Testis (tissue), 5 donors: ENCODE measurements around the gene HEPACAM2. TPM values are rescaled to one million over a fixed set of nuclear protein-coding genes. Genes with fewer than 3 reads are reported as not detected.

Experiments used
- DNase-seq: peaks from one replicate; pipeline ENCODE4 v3.0.0-alpha.2; 2019
- H3K27ac ChIP-seq, 2 donors: fragments of 200-600 bp; sonication (generic); one replicate each; pipeline ENCODE4 v1.5.1; 2019
- H3K27me3 ChIP-seq: fragments of 200-600 bp; sonication (generic); one replicate; pipeline ENCODE4 v1.5.1; 2019
- H3K36me3 ChIP-seq: fragments of 200-600 bp; sonication (generic); one replicate; pipeline ENCODE4 v1.5.1; 2017; ENCODE audit warnings: low read depth; ENCODE audit errors: missing control alignments
- H3K4me1 ChIP-seq: fragments of 200-600 bp; sonication (generic); one replicate; pipeline ENCODE4 v1.5.1; 2019
- H3K4me3 ChIP-seq, 2 donors: fragments of 200-600 bp; sonication (generic); one replicate each; pipeline ENCODE4 v1.5.1; 2017 to 2019
- H3K9me3 ChIP-seq: fragments of 200-600 bp; sonication (generic); one replicate; pipeline ENCODE4 v1.5.1; 2017
- POLR2A ChIP-seq: fragments of 450-650 bp; IDR thresholded peaks from one replicate; pipeline ENCODE4 v1.6.1; 2017; ENCODE audit warnings: antibody characterized with exemption, mild to moderate bottlenecking, moderate library complexity
- WGBS, 2 donors: methylation state at CpG; one replicate each; pipeline ENCODE4 v1.1.5; 2018; 5-methylcytosine and 5-hydroxymethylcytosine counted together
- intact Hi-C: fragments of 100-400 bp; cut with DNase I; formaldehyde crosslinking; loops from one replicate; pipeline ENCODE4 v1.15.1; 2023; ENCODE audit warnings: low total_unique reads
- long read RNA-seq, 2 donors: transcript quantifications; one replicate each; lab custom pipeline, GENCODE V29; 2026
- polyA plus RNA-seq: library from polyadenylated mRNA; stranded (reverse); fragments of 350-450 nt; fragmentation: Illumina TruSeq; extraction: RNeasy Lipid Tissue Mini Kit (QIAGEN cat#74804); gene quantifications from one replicate; pipeline ENCODE4 v1.2.3, GENCODE V29; 2014; ENCODE audit warnings: low read depth, low replicate concordance; ENCODE audit not compliant: insufficient read depth
- total RNA-seq, 2 donors: library from RNA; depleted of rRNA; stranded (reverse); fragments of >200 nt; gene quantifications; one replicate each; pipeline ENCODE4 v1.2.3, GENCODE V29; 2016
- TF ChIP-seq, protein P1 (sequence below), 3 experiments: fragments of 450-650 bp in 2 of 3; fragments of 200-600 bp in 1 of 3; sonication (generic) in 1 of 3; IDR thresholded peaks; one replicate each; pipeline ENCODE4 v1.5.1; 2016 to 2019; ENCODE audit warnings: antibody characterized with exemption in 3 of 3, mild to moderate bottlenecking in 2 of 3, moderate library complexity in 1 of 3

Gene HEPACAM2
- total RNA-seq (1 to 10 TPM; 2.4 to 2.7 TPM), polyA plus RNA-seq (4.6 TPM)
- long read RNA-seq, donor 1: 0 reads
- long read RNA-seq, donor 2: 0 reads

DNA sequence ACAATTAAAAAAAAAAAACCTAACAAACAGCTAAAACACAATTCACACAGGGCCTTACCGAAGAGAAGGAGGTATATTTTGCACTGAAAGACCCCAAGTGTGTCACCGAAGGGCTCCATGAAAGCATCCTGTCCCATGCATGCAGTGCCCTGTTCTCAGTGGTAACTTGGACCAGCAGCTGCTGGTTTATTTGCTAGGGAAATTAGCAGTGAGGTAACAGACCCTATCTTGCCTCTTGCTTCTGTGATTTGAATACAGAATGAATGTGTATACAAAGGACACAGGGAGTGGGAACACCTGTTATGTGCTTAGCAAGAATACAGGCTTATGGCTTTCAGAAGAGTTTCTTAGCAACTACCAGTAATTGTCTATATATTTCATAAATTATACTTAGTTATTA, at the start of gene HEPACAM2:
Gene HEPACAM2 (minus strand): TSS at position 160 of the 400 bp plus-strand sequence.
- no peak for DNase-seq
- no peaks in the 10 kb centered on the region for H3K9me3 ChIP-seq
- H3K4me1 ChIP-seq: no peaks in the 10 kb centered on the region
- intact Hi-C loops: no loop called here
- H3K27me3 ChIP-seq: no peaks in the 10 kb centered on the region
- H3K27ac ChIP-seq: no peak within 1 kb of the TSS
- TF ChIP-seq, protein P1, sequence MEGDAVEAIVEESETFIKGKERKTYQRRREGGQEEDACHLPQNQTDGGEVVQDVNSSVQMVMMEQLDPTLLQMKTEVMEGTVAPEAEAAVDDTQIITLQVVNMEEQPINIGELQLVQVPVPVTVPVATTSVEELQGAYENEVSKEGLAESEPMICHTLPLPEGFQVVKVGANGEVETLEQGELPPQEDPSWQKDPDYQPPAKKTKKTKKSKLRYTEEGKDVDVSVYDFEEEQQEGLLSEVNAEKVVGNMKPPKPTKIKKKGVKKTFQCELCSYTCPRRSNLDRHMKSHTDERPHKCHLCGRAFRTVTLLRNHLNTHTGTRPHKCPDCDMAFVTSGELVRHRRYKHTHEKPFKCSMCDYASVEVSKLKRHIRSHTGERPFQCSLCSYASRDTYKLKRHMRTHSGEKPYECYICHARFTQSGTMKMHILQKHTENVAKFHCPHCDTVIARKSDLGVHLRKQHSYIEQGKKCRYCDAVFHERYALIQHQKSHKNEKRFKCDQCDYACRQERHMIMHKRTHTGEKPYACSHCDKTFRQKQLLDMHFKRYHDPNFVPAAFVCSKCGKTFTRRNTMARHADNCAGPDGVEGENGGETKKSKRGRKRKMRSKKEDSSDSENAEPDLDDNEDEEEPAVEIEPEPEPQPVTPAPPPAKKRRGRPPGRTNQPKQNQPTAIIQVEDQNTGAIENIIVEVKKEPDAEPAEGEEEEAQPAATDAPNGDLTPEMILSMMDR (IDR thresholded peaks at IDR 0.05): no peak
- no peak for TF ChIP-seq POLR2A
- H3K36me3 ChIP-seq: no peaks in the 10 kb centered on the region
- WGBS, 2 donors: 66 to 75% methylated on average over 2 of the region's 2 CpGs
- H3K4me3 ChIP-seq: no peak within 1 kb of the TSS

DNA sequence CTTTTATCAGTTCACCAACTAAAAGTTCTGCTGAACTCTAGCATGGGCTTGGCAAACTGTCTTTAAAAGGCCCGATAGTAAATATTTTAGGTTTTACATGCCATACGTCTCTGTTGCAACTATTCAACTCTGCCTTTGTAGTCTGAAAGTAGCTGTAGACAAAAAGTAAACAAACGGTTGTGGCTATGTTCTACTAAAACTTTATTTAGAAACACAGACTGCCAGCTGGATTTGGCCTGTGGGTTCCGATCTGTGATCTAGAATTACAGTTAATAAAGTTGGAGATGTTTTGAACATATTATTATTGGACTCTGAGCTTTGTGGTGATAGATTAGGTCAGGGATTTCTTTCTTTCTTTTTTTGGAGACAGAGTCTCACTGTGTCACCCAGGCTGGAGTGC, 39.0 kb upstream of the HEPACAM2 start:
- intact Hi-C loops: no loop called here
- Histone ChIP-seq H3K4me1 (no peaks in the 10 kb centered on the region), H3K9me3 (no peaks in the 10 kb centered on the region), H3K27me3 (no peaks in the 10 kb centered on the region), H3K4me3 (no peak overlapping the region), H3K36me3 (no peaks in the 10 kb centered on the region), H3K27ac (no peak overlapping the region)
- 86 to 94% methylated on average over 4 of the region's 4 CpGs for WGBS, 2 donors
- DNase-seq: no peak
- TF ChIP-seq, protein P1 (IDR thresholded peaks at IDR 0.05): no peak
- no peak for TF ChIP-seq POLR2A

DNA sequence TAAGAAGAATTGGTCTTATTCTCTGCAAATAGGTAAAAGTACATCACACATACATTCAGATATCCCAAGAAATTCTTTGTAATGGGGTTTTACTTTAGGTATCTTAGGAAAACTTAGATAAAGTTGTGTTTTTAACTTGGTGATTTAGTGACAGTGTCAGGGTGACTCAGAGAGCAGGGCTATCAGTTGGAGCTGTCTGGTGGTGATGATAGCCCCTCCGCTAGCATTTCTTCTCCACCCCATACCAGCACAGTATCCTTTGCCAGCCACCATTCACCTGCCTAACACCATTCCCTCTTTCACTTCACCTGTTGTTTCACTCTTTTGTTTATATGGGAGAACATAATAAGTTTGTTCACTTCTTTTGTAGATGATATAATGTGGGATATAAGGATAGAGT, 36.3 kb upstream of the HEPACAM2 start:
- intact Hi-C loops: no loop called here
- no peaks in the 10 kb centered on the region for H3K27me3 ChIP-seq
- no peaks in the 10 kb centered on the region for H3K9me3 ChIP-seq
- H3K4me1 ChIP-seq: no peaks in the 10 kb centered on the region
- TF ChIP-seq POLR2A: no peak
- TF ChIP-seq, protein P1 (IDR thresholded peaks at IDR 0.05): no peak
- no peak overlapping the region for H3K27ac ChIP-seq
- 88 to 96% methylated on average over 1 of the region's 1 CpG for WGBS, 2 donors
- no peaks in the 10 kb centered on the region for H3K36me3 ChIP-seq
- no peak for DNase-seq
- H3K4me3 ChIP-seq: no peak overlapping the region

DNA sequence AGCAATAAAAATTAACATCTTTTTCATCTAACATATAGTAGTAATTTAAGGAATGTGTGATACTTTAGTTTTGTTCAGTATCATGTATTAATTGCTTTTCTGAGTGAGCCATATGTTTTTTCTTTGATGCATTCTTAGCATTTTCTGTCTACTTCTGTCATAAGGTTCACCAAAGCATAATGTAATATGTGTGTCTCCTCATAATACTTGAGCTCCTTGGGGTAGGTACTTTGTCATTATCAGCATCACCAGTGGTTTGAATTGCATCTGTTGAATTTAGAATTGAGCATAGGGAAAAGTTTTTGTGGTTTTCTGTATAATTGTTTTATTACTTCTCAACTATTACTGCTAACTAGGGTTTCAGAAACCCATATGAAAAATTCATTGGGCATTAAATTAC, 32.4 kb upstream of the HEPACAM2 start:
- no peak for DNase-seq
- H3K4me1 ChIP-seq: no peaks in the 10 kb centered on the region
- H3K36me3 ChIP-seq: no peaks in the 10 kb centered on the region
- H3K27me3 ChIP-seq: no peaks in the 10 kb centered on the region
- TF ChIP-seq, protein P1 (IDR thresholded peaks at IDR 0.05): no peak
- no peak for TF ChIP-seq POLR2A
- no peaks in the 10 kb centered on the region for H3K9me3 ChIP-seq
- intact Hi-C loops: no loop called here
- no peak overlapping the region for H3K4me3 ChIP-seq
- no peak overlapping the region for H3K27ac ChIP-seq

DNA sequence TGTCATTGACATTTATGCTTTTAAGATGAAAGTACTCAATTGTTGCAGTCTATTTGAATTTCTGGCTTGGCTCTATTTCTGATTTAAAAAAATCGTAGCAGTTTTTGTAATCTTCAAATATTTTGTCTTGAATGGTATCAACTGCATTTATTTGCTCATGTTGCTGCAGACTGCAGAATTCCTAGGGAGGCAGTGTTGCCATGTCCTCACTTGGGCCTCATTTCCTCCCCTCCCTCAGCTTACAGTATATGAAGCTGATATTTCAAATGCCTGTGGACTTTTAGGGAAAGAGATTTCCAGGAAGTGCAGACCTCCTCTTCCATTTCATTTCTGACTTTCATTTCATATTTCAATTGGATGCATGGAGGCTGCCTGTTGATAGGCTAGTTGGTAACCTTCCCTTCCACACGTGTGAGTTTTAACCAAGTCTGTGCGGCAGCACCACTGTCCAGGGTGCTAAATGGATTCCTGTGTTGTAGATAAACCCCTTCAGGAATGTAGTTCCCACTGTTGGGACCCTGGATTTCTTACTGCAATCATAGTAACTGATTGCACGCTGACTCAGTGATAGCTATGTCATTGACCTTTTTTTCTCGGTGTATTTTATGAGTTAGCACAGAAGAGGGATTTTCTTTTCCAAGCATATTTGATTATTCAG, 23.4 kb upstream of the HEPACAM2 start:
- Histone ChIP-seq H3K36me3 (no peaks in the 10 kb centered on the region), H3K27ac (no peak overlapping the region), H3K9me3 (no peaks in the 10 kb centered on the region), H3K4me3 (no peak overlapping the region), H3K4me1 (no peaks in the 10 kb centered on the region), H3K27me3 (no peaks in the 10 kb centered on the region)
- intact Hi-C loops: no loop called here
- WGBS, 2 donors: 74 to 83% methylated on average over 5 of the region's 5 CpGs
- TF ChIP-seq, protein P1 (IDR thresholded peaks at IDR 0.05): no peak
- no peak for TF ChIP-seq POLR2A
- DNase-seq: no peak
